Mesendoderm (in vitro differentiated cells): Measurements from ENCODE around the gene SHROOM2.
A peak's percentile ranks its signal among the peaks of the same experiment; 100 is the strongest.

ENCODE experiments used
- DNase-seq: peaks from one replicate; pipeline ENCODE4 v3.0.0; 2013
- H2AK5ac ChIP-seq: 2 replicates; pipeline ENCODE4 v1.6.1; 2013; ENCODE audit warnings: low read length, inconsistent platforms
- H2BK120ac ChIP-seq: 2 replicates; pipeline ENCODE4 v1.6.1; 2013; ENCODE audit warnings: low read depth, mild to moderate bottlenecking, low read length, moderate library complexity, mixed read lengths
- H2BK15ac ChIP-seq: replicated peaks from 2 replicates; pipeline ENCODE4 v1.6.1; 2013; ENCODE audit warnings: low read depth, mild to moderate bottlenecking, moderate library complexity
- H2BK5ac ChIP-seq: 2 replicates; pipeline ENCODE4 v1.6.1; 2013; ENCODE audit warnings: low read length, inconsistent platforms
- H3K18ac ChIP-seq: 2 replicates; pipeline ENCODE4 v1.6.1; 2013; ENCODE audit warnings: mild to moderate bottlenecking, low read length, mixed read lengths
- H3K23ac ChIP-seq: one replicate; pipeline ENCODE4 v1.6.1; 2013; ENCODE audit warnings: low read length
- H3K27ac ChIP-seq: 2 replicates; pipeline ENCODE4 v1.5.1; 2013; ENCODE audit warnings: low read depth, mild to moderate bottlenecking, inconsistent platforms, low read length, moderate library complexity
- H3K27me3 ChIP-seq: 2 replicates; pipeline ENCODE4 v1.6.1; 2013; ENCODE audit warnings: low read length, control low read depth, mild to moderate bottlenecking, inconsistent platforms; ENCODE audit not compliant: insufficient read depth, poor library complexity
- H3K36me3 ChIP-seq: 2 replicates; pipeline ENCODE4 v1.6.1; 2013; ENCODE audit warnings: low read length, inconsistent platforms; ENCODE audit not compliant: control insufficient read depth, insufficient read depth
- H3K4ac ChIP-seq: one replicate; pipeline ENCODE4 v1.6.1; 2013; ENCODE audit warnings: low read depth, mild to moderate bottlenecking, low read length, moderate library complexity
- H3K4me1 ChIP-seq: 2 replicates; pipeline ENCODE4 v1.6.1; 2013; ENCODE audit warnings: low read depth, low read length, inconsistent platforms; ENCODE audit not compliant: control insufficient read depth
- H3K4me2 ChIP-seq: 2 replicates; pipeline ENCODE4 v1.6.1; 2013; ENCODE audit warnings: low read length
- H3K4me3 ChIP-seq: 2 replicates; pipeline ENCODE4 v1.5.1; 2013; ENCODE audit warnings: mild to moderate bottlenecking, low read length
- H3K56ac ChIP-seq: one replicate; pipeline ENCODE4 v1.6.1; 2013; ENCODE audit warnings: low read length
- H3K79me1 ChIP-seq: 2 replicates; pipeline ENCODE4 v1.6.1; 2013; ENCODE audit warnings: low read length, inconsistent platforms
- H3K79me2 ChIP-seq: 2 replicates; pipeline ENCODE4 v1.6.1; 2013; ENCODE audit warnings: mild to moderate bottlenecking, low read length; ENCODE audit not compliant: control insufficient read depth, insufficient read depth
- H3K9ac ChIP-seq: 2 replicates; pipeline ENCODE4 v1.6.1; 2013; ENCODE audit warnings: low read length, inconsistent platforms
- H4K5ac ChIP-seq: one replicate; pipeline ENCODE4 v1.6.1; 2013; ENCODE audit warnings: low read length
- H4K8ac ChIP-seq: one replicate; pipeline ENCODE4 v1.6.1; 2013; ENCODE audit warnings: low read depth, mild to moderate bottlenecking, control low read depth, low read length, moderate library complexity
- WGBS: extraction: QIAGEN DNeasy Blood & Tissue Kit; methylation state at CpG from one replicate; pipeline ENCODE4 v1.1.7; 2013; ENCODE audit warnings: low lambda C conversion rate, missing lambda C conversion rate; ENCODE audit not compliant: insufficient coverage; ENCODE audit errors: extremely low coverage; 5-methylcytosine and 5-hydroxymethylcytosine counted together

Gene SHROOM2

DNA sequence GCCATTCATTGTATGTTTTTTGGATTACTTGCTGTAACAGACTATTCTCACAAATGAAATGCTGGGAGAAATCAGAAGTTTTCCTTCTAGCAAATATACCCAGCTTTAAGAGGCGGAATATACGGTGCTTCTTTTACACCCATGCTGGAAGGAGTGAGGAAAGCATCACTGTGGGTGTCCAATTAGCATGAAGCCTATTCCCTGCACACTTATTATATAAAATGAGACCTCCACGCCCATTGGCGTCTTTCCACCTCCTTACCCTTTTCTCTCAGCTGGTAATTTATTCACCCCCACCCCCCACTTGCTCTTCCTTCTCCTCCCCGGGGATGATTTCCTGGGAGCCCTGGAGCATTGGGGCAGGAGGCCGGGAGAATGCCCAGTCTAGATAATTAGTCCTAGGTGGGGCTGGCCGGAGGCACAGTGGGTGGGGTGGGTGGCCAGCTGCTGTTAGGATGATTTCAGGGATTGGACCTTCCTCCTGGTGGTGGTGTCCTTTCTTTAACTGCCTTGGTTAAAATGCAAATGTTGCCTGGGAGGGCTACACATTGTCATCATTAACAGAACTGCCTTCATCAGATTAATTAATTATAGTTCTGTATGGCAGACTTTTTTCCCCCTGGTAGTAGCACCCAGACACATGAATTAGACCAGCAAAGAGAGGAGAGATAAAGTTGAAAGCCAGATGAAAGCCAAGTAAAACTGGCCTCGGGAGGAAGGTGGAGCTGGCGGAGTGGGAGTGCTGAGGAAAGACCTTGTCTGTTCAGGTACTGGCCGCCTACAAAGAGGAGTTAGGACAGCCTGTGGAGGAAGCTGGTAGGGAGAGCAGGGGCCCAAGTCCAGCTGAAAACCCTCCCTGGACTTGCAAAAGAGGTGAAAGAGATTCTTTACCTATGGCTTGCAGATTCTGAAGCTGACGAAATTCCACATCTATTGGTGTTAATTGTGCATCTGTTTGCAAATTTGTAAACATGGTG, 11.4 kb downstream of the SHROOM2 start:
- Histone ChIP-seq H3K4me1 (no peaks in the 10 kb centered on the region), H3K79me1 (no peaks in the 10 kb centered on the region), H2BK5ac (no peak overlapping the region), H2AK5ac (no peak overlapping the region), H3K23ac (no peak overlapping the region), H3K56ac (no peak overlapping the region), H4K5ac (no peak overlapping the region), H3K36me3 (no peaks in the 10 kb centered on the region), H3K4me2 (no peak overlapping the region), H3K4me3 (no peak overlapping the region), H3K18ac (peak overlapping the region; percentile 51), H3K4ac (no peak overlapping the region), H2BK120ac (no peak overlapping the region), H3K27me3 (no peaks in the 10 kb centered on the region), H4K8ac (no peak overlapping the region), H3K27ac (no peak overlapping the region), H2BK15ac (no peak overlapping the region), H3K79me2 (peaks cover 6% of the 10 kb centered on the region), H3K9ac (no peak overlapping the region)
- no peak for DNase-seq
- WGBS = no CpG with 5 or more reads among the region's 11 CpGs

DNA sequence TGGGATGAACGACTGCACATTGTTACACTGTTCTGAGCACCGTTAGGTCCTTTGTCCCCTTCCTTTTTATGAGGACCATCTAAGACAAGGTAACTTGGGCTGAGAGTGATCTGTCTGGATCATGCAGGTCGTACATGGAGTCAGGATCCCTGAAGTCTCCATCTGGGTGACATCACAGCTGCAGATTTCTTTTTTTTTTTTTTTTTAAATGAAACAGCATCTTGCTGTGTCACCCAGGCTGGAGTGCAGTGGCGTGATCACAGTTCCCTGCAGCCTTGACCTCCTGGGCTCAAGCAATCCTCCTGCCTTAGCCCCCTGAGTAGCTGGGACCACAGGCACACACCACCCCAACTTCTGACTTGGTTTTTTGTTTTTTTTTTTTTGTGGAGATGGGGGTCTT, 16.5 kb downstream of the SHROOM2 start:
- no peak overlapping the region for H2BK15ac ChIP-seq
- DNase-seq = no peak
- H4K5ac ChIP-seq = no peak overlapping the region
- H3K4me2 ChIP-seq = no peak overlapping the region
- H2BK120ac ChIP-seq = no peak overlapping the region
- no peaks in the 10 kb centered on the region for H3K79me1 ChIP-seq
- peaks cover 2% of the 10 kb centered on the region for H3K79me2 ChIP-seq
- no peak overlapping the region for H3K23ac ChIP-seq
- no peak overlapping the region for H3K4ac ChIP-seq
- H3K4me1 ChIP-seq = no peaks in the 10 kb centered on the region
- H3K36me3 ChIP-seq = no peaks in the 10 kb centered on the region
- H3K27ac ChIP-seq = no peak overlapping the region
- H3K4me3 ChIP-seq = no peak overlapping the region
- H3K9ac ChIP-seq = no peak overlapping the region
- H4K8ac ChIP-seq = no peak overlapping the region
- H3K18ac ChIP-seq = no peak overlapping the region
- H2AK5ac ChIP-seq = no peak overlapping the region
- WGBS = no CpG with 5 or more reads among the region's 4 CpGs
- H2BK5ac ChIP-seq = no peak overlapping the region
- H3K27me3 ChIP-seq = no peaks in the 10 kb centered on the region
- no peak overlapping the region for H3K56ac ChIP-seq

DNA sequence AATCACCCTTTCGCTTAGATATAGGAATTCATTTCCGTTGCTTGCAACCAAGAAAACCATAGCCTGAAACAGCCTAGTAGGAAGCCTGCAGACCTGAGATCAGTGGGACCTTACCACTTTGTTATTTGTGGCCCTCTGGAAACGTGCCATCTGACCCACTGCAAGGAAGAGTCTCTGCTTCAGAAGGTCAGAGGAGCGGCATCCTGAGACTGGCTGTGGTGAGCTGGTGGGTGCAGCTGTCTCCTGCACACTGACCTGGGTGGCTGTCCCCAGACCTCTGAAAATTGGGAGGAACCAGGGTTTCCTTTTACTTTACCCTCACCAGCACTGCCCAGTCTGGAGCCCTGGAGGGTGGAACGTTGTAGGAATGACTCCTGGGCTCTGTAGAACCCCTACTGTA, 18.2 kb downstream of the SHROOM2 start:
- H3K56ac ChIP-seq = no peak overlapping the region
- no peak overlapping the region for H3K23ac ChIP-seq
- H3K4me2 ChIP-seq = no peak overlapping the region
- no CpG with 5 or more reads among the region's 5 CpGs for WGBS
- H4K8ac ChIP-seq = no peak overlapping the region
- H2BK120ac ChIP-seq = no peak overlapping the region
- H2BK5ac ChIP-seq = no peak overlapping the region
- no peak overlapping the region for H2AK5ac ChIP-seq
- H3K18ac ChIP-seq = no peak overlapping the region
- no peak overlapping the region for H4K5ac ChIP-seq
- peaks cover 3% of the 10 kb centered on the region for H3K79me2 ChIP-seq
- H3K4me1 ChIP-seq = no peaks in the 10 kb centered on the region
- no peak overlapping the region for H3K27ac ChIP-seq
- no peak overlapping the region for H3K4ac ChIP-seq
- H3K9ac ChIP-seq = no peak overlapping the region
- no peaks in the 10 kb centered on the region for H3K27me3 ChIP-seq
- H2BK15ac ChIP-seq = no peak overlapping the region
- DNase-seq = no peak
- H3K4me3 ChIP-seq = no peak overlapping the region
- no peaks in the 10 kb centered on the region for H3K79me1 ChIP-seq
- no peaks in the 10 kb centered on the region for H3K36me3 ChIP-seq

DNA sequence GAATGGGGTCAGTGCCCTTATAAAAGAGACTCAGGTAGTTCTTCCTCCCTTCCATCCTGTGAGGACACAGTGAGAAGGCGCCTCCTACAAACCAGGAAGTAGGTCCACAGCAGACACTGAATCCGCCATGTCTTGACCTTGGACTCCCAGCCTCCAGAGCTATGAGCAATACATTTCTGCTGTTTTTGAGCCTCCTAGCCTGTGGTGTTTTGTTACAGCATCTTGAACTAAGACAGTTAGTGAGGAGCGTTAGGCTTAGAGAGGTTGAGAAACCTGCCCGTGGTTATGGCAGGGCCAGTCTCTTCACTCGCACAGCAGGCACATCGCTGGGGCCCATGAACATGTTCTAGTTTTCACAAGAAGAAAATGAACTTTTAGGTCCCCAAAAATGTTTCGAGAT, 19.7 kb downstream of the SHROOM2 start:
- no peak overlapping the region for H2BK120ac ChIP-seq
- no peak for DNase-seq
- H3K18ac ChIP-seq = no peak overlapping the region
- no peak overlapping the region for H3K4ac ChIP-seq
- H3K4me1 ChIP-seq = no peaks in the 10 kb centered on the region
- H3K27me3 ChIP-seq = no peaks in the 10 kb centered on the region
- no CpG with 5 or more reads among the region's 7 CpGs for WGBS
- H4K5ac ChIP-seq = no peak overlapping the region
- H3K27ac ChIP-seq = no peak overlapping the region
- H2AK5ac ChIP-seq = no peak overlapping the region
- no peak overlapping the region for H3K56ac ChIP-seq
- H3K36me3 ChIP-seq = no peaks in the 10 kb centered on the region
- no peak overlapping the region for H3K23ac ChIP-seq
- no peak overlapping the region for H3K9ac ChIP-seq
- no peak overlapping the region for H2BK15ac ChIP-seq
- H3K79me1 ChIP-seq = no peaks in the 10 kb centered on the region
- no peak overlapping the region for H4K8ac ChIP-seq
- no peak overlapping the region for H2BK5ac ChIP-seq
- H3K4me2 ChIP-seq = no peak overlapping the region
- peaks cover 1% of the 10 kb centered on the region for H3K79me2 ChIP-seq
- H3K4me3 ChIP-seq = no peak overlapping the region

DNA sequence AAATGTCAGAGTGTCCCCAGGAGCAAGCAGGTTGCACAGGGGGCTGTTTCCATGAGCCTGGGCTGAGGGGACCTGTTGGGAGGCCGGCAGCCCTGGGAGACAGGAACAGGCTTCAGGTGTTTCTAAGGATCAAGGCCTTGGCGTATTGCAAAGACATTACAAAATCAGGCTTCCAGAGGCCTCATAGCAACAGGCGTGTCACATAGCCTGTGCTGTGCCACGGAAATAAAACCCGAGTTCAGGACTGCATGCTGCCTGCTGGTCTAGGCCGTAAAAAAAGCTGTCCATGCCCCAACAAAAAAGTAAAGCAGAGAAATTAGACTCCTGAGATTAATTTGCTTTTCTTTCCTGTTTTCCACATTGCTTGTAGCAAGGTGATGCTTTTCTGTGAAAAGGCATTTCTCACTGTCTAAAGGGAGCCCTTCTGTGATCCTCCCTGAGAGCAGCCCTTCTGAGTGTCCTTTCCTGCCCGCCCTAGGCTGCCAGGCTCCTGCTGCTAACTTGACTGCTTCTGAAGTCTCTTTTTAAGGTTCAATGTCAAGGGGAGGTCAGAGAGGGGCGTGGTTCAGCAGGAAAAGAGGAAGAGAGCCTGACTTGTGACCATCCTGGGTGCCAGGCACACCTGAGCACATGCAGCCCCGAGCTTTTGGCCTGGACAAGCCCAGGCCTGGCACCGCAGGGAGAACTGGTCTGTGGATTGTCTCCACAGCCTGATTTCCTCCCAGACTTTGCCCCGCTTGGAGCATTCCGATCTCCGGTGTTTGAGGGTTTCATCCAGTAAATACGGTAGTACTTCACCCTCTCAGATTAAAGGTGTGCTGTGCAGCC, 21.3 kb downstream of the SHROOM2 start:
- H3K27me3 ChIP-seq = no peaks in the 10 kb centered on the region
- H3K4me2 ChIP-seq = no peak overlapping the region
- WGBS = no CpG with 5 or more reads among the region's 14 CpGs
- no peak overlapping the region for H2BK120ac ChIP-seq
- H3K79me2 ChIP-seq = peaks cover 1% of the 10 kb centered on the region
- H2BK15ac ChIP-seq = no peak overlapping the region
- no peak overlapping the region for H2BK5ac ChIP-seq
- no peak overlapping the region for H3K4ac ChIP-seq
- no peak overlapping the region for H3K9ac ChIP-seq
- H3K56ac ChIP-seq = no peak overlapping the region
- no peak overlapping the region for H3K18ac ChIP-seq
- no peak overlapping the region for H4K8ac ChIP-seq
- no peak overlapping the region for H3K27ac ChIP-seq
- H3K23ac ChIP-seq = no peak overlapping the region
- H3K36me3 ChIP-seq = no peaks in the 10 kb centered on the region
- H3K4me3 ChIP-seq = no peak overlapping the region
- H4K5ac ChIP-seq = no peak overlapping the region
- no peak overlapping the region for H2AK5ac ChIP-seq
- H3K79me1 ChIP-seq = no peaks in the 10 kb centered on the region
- DNase-seq = no peak
- no peaks in the 10 kb centered on the region for H3K4me1 ChIP-seq
